NCI-H1436 (cell line): ENCODE data around the gene PCSK6.
"Not testable (repeated sequence)": the region's sequence is repeated elsewhere in the genome, so short reads cannot be mapped to it uniquely, and the experiment has no call there.

Source experiments
- DNase-seq: peaks from one replicate; lab custom pipeline; 2025; lab: John Stamatoyannopoulos, UW

Gene PCSK6

DNA sequence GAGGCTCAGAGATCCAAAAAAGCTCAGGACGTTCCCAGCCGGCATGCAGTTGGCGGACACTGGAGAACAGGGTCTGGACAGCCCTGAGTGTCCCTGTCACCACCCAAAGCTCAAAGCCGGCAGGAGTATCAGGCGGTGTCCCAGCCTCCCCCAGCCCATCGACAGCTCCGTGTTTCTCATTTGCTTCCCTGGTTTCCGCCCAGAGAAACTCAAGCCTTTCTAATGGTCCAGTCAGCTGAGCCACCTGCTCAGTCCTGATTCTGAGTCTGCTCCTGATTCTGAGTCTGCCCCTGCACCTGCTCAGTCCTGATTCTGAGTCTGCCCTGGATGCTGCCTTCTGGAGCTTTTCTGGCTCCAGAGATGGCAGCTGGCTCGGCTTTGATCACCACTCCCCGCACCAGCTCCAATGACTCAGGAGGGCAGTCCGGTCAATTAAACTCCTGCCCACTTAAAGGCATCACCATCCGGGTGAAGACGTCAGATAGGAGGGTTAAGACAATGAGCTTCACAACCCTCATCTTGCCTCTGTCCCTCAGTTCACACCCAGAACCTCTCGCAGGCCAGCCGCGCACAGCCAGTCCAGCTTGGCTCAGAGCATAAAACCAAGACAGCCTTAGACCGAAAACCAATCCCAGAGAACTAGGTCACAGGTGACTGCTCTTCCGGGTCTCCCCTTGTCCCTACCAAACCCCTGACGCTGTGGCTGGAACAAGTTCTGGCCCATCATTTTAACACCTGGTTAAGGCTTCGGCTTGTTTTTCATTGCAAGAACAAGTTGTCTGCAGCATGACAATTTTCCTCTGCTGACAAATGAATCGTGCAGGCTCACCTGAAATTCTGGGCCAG, 6.8 kb downstream of the PCSK6 start:
- no peak for DNase-seq

DNA sequence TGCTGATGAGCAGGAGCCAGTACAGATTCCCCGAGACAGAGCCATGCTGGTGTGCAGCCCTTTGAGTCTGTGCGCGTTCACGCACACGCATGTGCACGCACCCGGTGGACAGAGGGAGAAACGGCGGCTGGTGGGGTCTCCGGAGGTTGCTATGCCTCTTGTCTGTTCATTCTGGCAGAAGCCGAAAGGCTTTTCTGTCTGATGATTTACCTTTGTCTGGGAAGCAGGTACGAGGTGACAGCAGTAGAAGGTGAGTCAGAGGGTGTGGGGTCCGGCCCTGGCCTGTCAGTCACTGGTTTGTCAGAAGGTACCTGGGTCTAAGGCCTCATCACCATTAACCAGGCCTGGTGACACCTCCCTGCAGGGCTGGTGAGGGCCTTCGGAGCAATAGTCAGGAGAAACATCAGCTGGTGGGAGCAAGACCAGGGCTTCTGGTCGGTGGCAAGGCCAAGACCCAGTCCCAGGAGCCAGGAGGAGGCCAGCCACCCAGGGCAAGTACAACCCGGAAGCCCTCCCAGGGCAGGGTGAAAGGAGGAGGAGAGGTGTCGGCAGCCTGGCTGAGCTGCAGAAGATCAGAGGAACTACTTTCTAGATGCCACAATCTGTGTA, 7.5 kb downstream of the PCSK6 start:
- DNase-seq, result no peak

DNA sequence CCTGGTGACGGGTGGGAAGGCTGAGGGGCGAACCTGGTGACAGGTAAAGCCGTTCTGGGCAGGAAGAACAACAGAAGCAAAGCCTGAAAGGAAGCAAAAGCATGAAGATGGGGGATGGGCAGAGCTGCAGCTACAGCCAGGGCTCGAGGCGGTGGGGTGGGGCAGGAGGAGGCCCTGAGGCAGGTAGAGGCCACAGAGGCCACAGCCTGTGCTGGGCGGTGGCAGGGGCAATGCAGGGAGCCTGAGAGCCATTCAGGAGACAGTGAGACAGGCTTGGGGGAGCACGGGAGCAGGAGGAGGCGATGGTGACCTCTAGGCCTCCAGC, 8.2 kb downstream of the PCSK6 start:
- DNase-seq, result no peak

DNA sequence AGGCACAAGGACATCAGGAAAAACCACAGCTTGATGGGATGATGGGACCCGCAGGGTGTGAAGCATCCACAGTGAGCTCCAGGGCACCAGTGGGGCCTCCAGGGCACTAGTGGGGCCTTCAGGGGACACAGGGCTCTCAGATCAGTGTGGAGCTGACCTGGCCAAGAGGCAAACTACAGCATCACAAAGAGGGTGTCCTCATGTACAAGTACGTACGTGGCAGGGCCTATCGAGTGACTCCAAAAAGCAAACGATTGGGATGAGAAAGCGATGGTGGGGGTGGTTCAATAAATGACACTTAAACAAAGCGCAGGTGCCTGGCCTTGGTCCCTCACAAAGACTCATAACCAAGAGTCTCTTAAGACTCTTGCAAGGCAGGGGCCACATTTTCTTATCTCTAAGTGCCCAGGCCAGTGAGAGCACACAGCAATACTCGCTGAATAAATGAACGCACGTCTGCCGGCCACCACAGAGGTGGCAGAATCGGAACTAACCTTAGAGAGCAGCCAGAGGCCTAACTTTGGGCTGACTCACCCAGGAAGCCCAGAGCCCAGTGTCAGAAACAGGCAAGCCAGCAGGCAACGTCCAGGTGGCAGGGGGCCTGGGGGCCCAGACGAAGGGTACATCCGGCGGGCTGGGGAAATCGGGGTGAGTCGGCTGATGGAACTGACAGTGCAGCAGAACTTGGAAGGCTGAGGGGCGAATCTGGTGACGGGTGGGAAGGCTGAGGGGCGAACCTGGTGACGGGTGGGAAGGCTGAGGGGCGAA, 8.7 kb downstream of the PCSK6 start:
- no peak for DNase-seq

DNA sequence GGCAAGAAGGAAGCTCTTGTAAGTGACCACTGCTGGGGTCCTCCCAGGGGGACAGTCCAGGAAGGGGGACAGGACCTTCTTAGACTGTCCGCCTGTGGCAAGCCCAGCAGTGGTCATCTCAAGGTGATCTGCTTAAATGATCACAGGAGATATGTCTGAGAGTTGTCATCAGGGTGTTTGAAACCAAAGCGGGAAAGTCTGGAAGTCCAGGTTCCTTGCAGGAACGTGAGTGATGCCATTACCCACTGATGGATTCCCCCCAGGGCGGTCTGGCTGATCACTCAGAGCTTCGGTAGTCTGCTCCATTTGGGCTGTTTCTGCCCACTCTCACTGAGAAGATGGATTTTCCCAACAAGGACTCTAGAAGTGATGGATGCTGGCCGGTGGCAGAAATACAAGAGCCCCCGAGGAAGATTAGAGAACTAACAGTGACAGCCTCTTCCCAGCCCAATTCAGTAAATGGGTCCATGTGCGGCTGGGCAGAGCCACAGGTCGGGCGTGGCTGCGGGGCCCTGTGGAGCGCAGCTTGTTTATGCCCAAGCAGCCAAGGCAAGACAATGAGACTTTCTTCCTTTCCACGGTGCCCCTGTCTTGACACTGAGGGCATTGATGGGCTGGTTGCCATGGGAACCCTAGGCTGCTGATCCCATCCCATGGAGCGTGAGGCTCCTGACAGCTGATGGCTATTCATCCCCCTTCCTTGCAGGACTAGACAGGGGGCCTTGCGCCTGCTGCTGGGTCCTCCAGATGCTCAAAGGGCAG, 9.5 kb downstream of the PCSK6 start:
- no peak for DNase-seq

DNA sequence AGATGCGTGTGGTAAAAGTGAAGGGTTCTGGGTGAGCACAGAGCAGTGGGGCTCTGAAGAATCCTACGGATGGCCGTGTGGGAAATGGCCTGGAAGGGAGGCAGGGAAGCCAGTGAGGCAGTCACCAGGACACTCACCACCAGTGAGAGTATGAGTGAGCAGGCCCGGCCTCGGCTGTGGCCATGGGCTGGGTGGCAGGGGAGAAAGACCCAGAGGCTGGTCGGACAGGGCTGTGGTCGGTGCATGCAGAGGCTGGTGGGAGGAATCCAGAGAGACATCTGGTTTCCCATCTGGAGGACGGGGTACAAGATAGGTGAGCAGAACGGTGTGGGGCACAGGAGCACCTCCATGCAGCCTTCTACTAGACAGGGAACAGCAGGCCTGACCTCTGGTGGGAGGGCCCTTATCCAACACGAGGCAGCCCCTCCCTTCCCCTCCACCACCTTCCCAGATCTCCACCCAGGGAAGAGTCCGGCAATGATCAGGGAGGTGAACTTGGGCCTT, 10.1 kb downstream of the PCSK6 start:
- DNase-seq, result no peak

DNA sequence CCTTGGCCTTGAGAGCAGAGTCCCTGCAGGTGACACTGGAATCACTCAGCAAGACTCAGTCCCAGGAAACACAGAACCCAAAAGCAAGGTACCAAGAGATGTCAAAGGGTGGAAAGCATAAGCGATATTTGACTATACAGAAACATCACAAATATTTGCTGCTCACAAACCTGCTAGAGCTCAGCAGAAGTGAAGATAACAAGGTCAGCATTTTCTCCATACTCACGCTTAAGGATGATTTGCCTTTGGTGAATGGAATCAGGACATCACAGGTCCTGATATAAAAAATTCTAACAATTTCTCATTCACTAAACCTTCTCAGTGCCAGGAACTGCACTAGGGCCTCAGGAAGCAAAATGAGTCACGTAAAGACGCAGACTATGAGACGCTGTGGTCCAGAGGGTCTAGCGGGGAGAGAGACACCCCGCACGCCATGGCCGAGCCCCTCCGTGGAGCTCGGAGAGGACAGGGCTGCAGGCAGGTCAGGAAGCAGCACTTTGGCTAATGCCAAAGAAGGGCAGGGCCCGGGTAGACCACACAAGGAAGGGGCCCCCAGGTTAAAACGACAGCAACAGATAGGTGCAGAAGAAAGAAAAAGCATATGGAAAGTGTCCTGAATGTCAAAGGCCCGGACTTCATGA, 10.7 kb downstream of the PCSK6 start:
- DNase-seq, result no peak

DNA sequence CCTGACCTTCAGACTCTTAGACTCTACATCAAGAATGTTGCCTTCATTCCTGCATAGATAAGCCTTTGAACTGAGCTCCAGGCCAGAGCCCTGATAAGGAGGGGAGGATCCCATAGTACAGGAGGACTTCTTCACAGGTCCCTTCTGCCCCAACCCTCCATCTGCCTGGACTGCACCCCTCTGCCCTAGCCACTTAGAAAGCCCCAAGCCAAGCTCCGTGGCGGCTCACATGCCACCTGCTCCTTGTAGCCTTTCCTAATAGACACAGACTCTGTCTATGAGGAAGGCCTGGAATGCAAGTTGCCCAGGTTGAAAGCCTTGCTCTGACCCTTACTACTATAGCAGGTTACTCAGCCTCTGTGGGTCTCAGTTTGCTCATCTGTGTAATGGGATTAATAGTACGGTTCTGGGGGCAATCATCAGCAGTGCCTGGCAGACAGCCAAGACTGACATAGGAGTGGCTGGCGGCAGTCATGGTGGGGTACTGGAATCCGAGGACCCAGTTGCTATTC, 11.6 kb downstream of the PCSK6 start:
- no peak for DNase-seq

DNA sequence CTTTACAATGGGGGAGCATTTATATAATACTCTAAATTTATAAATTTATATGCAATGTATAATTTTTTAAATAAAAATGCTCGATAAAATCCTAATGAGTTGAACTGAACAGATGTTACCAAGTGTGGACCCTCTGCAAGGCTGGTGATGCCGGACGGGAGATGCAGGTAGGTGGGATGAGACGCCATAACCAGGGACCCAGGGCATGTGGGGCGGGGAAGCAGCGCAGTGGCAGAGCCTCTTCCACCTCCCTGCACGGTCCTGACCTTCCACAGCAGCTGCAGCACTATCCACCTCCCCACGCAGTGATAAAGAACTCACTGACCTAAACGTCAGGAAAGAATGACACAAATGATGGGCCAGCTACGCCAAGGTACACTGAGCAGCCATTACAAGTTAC, 12.8 kb downstream of the PCSK6 start:
- DNase-seq, result no peak

DNA sequence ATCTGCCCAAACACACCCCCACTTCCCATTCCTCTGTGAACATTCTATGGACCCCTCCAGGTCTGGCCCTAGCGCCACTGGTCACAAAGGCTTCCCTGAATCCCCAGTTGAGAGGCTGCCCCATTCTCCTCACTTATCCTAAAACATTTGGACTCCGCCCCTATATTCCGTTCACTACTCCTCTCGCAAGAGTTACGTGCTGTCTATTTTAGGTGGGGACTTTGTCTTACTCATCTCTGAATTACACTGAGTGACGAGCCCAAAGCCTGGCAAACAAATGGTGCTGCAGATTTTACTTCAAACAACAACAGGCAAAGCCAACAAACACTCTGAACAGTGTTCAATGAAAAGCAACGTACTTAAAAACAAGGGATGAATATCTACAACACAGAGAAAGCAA, 14.5 kb downstream of the PCSK6 start:
- DNase-seq, result no peak

DNA sequence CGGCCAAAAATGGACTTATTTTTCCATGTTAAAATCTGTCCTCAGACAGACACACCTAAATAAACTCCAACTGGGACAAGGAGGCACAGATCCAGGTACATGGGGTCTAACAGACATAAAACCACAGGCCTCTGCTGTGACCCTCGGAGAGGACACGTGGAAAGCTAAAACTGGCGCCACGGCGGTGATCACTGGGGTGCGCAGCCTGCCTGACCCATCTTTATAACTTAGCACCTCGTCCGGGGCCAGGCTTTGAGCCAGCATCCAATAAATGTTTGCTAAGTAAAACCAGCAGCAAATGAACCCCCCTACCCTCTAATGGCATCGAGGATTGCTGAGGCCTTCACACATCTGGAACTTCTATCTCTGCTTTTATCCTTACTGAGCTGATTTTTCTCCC, 15.3 kb downstream of the PCSK6 start:
- no peak for DNase-seq

DNA sequence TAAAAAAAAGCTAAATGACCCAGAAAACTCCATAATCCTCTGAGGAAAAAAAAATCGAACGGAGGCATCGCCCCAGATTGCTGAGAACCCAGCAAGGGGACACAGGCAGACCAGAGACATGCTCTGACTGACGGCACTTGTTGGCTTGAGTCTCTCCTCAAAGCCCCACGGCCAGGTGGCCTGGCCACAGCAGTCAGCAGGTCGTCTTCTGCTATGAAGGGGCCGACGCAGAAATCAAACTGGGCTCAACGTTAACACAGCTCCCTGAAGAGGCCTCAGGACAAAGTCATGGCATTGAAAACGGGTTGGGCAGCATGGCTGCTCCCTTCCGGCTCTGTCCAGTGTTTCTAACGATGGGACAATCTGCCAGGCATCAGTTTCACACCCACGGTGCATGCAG, 17.5 kb downstream of the PCSK6 start:
- DNase-seq, result no peak

DNA sequence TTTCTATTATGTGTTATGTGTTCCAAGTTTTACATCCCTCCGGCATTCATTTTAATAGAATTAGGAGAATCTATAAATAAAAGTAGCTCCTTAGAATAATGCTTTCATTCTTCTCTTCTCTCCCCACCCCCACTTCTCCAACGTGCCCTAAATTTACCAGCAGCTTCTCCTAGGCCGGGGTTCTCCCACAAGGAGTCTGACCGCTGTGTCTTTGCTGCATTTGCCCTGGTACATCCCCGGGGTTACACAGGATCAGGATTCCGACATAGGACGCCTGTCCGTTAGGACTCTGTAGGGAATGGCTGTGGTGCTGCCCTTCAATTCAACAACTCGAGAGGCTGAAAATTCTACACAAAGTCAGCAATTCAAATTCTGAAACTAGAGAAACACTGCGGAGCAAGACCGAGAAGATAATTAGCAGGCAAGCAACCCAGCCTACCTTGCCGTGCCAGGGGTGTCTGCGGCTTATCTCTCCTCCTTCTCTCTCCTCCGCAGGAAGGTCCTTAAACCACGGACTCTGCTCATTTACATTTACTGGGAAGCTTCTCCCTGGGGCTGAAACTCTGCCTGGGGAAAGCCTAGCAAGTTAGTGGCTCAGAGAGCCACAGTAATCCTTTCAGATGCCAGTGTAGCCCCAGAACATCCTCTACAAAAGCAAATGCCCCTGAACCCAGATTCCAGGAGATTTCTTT, 18.8 kb downstream of the PCSK6 start:
- no peak for DNase-seq

DNA sequence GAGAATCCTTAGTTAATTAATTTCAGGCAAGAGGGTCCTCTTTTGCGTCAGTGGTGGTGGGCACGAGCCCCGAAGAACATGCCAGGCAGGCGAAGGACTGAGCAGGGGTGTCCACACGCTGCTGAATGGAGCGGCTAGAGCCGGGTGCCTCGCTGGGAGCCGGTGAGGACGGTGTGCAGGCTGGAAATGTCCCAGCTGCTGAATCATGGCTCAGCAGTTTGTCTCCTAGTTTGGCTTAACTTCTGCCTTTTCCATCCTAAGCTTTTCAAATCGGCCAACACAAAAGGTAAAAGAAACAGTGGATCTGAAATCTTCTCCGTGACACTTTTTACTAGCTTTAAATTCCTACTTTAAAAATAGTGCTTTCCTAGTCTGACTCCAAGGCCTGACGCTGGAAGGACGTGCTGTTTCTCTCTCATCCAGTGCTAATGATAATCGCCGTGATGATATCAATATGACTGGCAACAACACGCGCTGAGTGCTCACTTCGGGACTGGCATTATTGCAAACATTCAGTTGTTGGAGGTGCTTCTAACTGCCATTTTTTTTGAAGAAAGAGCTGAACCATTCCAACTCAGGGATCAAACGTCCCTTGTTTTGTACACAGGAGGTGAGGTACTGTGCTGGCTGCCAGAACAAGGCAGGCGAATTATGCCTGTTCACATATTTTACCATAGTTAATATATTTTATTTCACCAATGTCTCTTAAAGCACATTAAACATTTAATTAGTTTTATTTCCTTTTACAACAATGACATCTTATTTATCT, 19.8 kb downstream of the PCSK6 start:
- no peak for DNase-seq

DNA sequence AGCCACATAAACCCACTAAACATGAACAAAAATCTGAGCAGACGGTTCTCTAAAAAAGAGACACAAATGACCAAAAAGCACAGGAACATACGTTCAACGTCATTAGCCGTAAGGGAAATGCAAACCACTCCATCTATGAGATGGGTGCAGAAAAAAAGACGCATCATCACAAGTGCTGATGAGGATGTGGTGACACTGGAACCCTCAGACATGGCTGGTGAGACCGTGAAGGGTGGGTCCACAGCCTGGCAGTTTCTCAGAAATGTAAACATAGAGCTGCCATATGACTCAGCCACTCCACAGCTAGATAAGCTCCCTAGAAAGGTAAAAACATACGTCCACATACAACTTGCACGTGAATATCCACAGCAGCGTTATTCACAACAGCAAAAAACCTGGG, 23.3 kb downstream of the PCSK6 start:
- no peak for DNase-seq

DNA sequence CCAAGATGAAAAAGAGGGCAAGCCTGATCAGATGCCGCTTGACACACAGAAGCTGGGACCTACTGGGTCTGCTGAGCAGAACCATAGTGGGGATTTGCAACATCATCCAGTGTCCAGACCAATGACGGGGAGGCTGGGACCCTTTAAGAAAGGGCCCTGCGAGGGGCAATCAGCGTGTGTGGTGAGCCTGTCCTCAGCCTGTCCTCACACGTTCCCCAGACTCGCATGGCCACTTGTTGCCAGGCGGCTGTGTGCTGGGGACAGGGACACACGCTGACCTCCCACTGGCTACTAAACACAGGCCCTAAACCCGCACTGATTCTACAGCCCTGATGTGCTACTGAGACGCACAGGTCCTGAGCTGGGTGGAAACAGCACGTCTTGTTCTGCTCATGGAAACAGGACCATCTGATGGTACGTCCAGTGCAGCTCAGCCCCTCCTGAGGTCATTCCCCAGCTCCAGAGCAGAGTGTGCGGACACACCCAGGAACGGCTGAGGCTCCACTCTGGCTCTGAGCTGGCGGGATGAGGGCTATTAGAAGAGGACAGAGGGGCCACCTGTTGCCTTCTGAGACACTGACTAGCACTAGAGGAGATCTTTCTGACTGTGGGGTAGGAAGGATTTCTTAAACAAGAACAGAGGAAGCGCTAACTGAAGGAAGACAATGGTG, 24.4 kb downstream of the PCSK6 start:
- DNase-seq, result no peak

DNA sequence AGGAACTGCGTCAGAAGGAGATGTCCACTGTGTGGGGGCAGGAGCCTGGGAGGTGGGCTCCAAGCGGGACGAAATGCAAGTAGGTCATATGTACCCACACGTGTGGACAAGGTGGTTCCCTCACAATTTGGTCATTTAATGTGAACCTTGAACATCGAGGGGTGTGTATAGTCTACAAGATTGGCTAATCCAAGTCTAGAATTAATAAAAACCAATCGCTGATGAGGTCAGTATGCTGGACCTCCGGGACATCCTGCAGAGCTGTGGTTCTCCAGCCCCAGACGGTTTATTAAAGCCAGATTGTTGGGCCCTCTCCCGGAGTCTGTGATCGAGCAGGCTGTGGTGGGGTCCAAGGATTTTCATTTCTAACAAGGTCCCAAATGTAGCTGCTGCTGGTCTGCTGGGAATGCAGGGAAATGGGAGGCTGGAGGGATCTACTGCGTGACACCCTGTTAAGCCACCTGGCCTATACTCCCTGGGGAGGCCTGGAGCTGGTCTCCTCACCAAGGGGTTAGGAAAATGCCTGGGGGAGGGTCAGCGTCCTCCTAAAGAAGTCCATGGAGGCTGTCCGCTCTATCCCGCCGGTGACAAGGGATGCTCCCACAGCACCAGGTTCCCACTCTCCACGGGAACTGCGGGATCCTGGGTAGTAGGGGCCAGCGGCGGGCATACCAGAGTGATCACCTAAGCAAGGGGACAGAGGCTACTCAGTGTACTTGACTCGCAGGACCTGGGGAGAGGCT, 25.1 kb downstream of the PCSK6 start:
- no peak for DNase-seq

DNA sequence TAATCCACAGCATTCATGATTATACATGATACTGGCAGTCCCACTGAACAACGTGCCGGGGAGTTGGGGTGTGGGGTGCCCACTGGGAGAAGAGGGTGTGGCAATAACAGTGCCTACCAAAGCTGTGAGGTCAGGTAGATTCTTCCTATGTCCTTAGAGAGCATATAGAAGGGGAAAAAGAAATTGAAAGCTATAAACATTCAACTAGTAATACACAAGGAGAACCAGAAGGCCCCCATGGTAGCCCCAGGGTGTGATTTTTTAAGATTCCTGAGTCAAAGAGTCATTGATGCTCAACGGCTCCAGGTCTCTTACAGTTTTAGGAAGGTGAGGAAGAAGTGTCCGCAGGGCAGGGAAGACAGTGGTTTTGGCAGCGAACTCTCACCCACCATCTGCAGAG, 25.8 kb downstream of the PCSK6 start:
- DNase-seq, result not testable (repeated sequence)

DNA sequence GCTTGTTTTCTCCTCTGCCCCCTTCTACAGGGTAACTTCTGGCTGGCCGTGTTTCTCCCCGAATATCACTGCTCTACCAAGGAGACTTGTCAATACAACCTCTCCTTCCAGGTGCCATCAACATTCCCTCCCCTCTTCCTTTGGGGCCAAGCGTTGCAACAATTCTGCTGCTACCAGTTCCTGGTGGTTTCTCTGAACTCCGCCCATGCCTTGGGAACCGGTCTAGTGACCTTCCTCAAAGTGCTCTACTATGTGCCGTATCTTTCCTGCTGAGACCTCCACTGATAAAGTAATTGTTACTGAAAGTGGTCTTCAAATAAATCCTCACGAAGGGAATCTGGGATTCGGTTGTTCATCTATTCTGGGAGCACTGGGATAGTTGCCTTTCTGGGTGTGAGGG, 26.2 kb downstream of the PCSK6 start:
- no peak for DNase-seq
